Activated CD4-positive, alpha-beta memory T cell treated with anti-CD3 and anti-CD28 coated beads, Interleukin-2, amount 10 ng/mL, durations not matched to agents 7 days and 5 days (primary cell): ENCODE data around the gene GAL3ST1. TPM values are rescaled to one million over a fixed set of nuclear protein-coding genes. Genes with fewer than 3 reads are reported as not detected.

Source experiments
- CTCF ChIA-PET: fragments of 350-600 bp; sonication (Branson Sonifier 250); formaldehyde crosslinking; loops from one replicate; lab custom pipeline; 2021; ENCODE audit warnings: antibody characterized with exemption, inconsistent platforms; lab: Charles Lee
- POLR2A ChIA-PET: fragments of 350-600 bp; sonication (Branson Sonifier 250); formaldehyde crosslinking; loops from one replicate; lab custom pipeline; 2021; ENCODE audit warnings: antibody characterized with exemption; lab: Charles Lee
- DNase-seq: peaks from one replicate; pipeline ENCODE4 v3.0.0-alpha.2; 2020
- H3K27ac Mint-ChIP-seq: one replicate; pipeline ENCODE4 v1.8.0; 2021; ENCODE audit warnings: mild to moderate bottlenecking, mixed read lengths
- H3K27me3 Mint-ChIP-seq: one replicate; pipeline ENCODE4 v1.8.0; 2021; ENCODE audit warnings: mixed read lengths
- H3K36me3 Mint-ChIP-seq: one replicate; pipeline ENCODE4 v1.8.0; 2021; ENCODE audit warnings: low read depth, mixed read lengths
- H3K4me1 Mint-ChIP-seq: one replicate; pipeline ENCODE4 v1.8.0; 2021; ENCODE audit warnings: mixed read lengths
- H3K4me3 Mint-ChIP-seq: one replicate; pipeline ENCODE4 v1.8.0; 2021; ENCODE audit warnings: mild to moderate bottlenecking, mixed read lengths
- H3K9me3 Mint-ChIP-seq: one replicate; pipeline ENCODE4 v1.8.0; 2021; ENCODE audit warnings: mixed read lengths
- total RNA-seq, 2 experiments: library from RNA; stranded (reverse); gene quantifications; one replicate each; pipeline ENCODE4 v1.2.3, GENCODE V29; 2021

The GAL3ST1 gene
- total RNA-seq, 2 experiments from 2014 or later = not detected

DNA sequence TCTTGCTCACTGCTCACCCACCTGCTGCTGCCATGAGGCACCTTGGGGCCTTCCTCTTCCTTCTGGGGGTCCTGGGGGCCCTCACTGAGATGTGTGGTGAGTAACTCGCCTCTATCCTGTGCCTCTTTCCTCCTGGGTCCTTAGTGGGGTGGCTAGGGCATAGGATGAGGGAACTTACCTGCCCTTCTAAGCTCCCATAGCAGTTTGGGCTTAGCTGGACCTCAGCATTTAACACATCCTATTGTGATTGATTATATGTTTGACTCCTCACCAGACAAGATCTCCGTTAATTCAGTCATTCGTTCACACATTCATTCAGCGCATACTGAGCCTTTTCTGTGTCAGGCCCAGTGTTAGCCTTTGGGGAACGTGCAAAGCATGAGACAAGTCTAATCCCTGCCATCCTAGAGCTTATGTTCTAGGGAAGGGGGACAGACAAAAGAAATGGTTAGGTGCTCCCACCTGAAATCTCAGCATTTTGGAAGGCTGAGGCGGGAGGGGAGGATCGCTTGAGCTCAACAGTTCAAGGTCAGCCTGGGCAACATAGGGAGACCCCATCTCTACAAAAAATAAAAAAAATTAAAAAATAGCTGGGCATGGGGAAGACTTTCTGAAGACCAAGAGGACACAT, 33.0 kb upstream of the GAL3ST1 start:
- Mint-ChIP-seq H3K27me3 (no peaks in the 10 kb centered on the region), H3K4me3 (peak overlapping the region; percentile 74), H3K4me1 (peaks cover 51% of the 10 kb centered on the region), H3K36me3 (no peaks in the 10 kb centered on the region), H3K9me3 (no peaks in the 10 kb centered on the region), H3K27ac (peak overlapping the region; percentile 62)
- ChIA-PET POLR2A (interaction anchor here (0.6 to 3.0 kb wide), 5 partner anchors 10 to 28 kb away, joined by 3 to 13 read pairs (median 4); partner anchors contain the start of genes PES1 and SLC35E4), CTCF (interaction anchor here (0.7 to 6.8 kb wide), 6 partner anchors 10 to 42 kb away, joined by 3 to 54 read pairs (median 8); partner anchors contain the start of gene PES1)
- no peak for DNase-seq

DNA sequence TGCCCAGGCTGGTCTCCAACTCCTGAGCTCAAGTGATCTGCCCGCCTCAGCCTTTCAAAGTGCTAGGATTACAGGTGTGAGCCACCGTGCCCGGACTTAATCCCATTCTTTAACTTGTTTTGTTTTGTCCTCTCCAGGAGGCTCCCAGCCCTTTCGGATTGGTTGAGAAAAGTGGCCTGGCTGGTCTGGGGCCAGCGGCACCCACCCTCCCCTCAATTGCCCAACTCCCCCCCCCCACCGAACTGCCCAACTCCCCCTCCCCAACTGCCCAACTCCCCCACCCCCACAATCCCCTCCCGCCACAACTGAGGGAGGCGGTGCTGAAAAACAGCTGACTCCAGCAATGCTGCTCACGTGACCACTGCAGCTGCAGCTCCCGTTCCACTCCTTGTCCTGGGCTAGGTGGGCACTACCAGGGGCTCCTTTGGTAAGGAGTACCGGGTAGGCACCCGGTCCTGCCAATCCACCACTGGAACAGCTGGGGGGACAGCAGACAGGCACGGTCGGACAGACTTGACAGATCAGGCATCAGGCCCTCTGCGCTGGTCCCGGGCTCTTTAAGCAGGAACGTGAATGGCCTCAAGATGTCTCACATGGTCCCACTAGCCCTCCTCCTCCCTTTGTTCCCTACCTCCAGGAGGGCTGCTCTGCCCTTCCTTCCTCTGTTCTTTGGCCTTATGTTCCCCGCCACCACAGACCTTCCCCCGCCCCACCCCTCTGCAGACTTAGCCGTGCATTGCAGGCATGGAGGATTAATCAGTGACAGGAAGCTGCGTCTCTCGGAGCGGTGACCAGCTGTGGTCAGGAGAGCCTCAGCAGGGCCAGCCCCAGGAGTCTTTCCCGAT, 32.2 kb upstream of the GAL3ST1 start, which contains the start of gene TCN2:
TCN2 (plus strand) TSS at position 720 of the 845 bp plus-strand sequence. CDS start 158 bp downstream, outside the sequence.
- Mint-ChIP-seq H3K4me1 (peaks cover 52% of the 10 kb centered on the region), H3K4me3 (peak within 1 kb of the TSS; percentile 74), H3K36me3 (no peaks in the 10 kb centered on the region), H3K9me3 (no peaks in the 10 kb centered on the region), H3K27ac (peak within 1 kb of the TSS; percentile 62), H3K27me3 (peaks cover 1% of the 10 kb centered on the region)
- ChIA-PET CTCF (interaction anchor here (0.7 to 6.8 kb wide), 13 partner anchors 9 to 371 kb away, joined by 3 to 54 read pairs (median 3); partner anchors contain the start of gene PES1), POLR2A (interaction anchor here (0.6 to 3.0 kb wide), 6 partner anchors 10 to 148 kb away, joined by 3 to 13 read pairs (median 4); partner anchors contain the start of genes PES1 and SLC35E4)
- peak; percentile 65 for DNase-seq

DNA sequence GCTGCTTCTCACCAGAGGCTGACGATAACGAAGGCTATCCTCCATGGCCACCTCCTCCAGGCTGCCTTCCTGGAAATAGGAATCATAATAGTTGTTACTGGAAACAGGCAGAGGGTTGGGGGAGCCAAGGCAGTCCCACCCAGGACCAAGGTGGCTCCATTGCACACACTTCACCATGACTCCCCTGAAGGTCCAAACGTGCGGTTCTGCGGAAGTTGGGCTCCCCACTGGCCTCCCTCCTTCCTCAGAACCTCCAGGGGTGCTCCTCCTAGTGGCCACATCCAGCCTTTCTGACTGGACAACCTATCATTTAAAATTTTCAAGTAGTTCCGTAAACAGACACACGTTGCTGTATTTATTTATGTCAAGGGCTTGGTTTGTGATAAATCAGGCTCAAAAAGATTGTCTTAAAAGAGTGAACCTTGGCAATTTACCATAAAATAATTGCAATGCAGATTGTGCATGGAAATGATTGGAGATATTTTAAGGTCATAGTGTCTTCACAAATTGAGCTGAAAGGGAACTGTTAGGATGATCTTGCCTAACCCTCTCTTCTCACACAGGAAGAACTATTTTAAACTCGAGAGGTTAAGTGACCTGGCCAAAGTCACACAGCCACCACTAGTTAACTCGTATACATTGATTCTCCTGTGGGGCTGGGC, 31.1 kb upstream of the GAL3ST1 start:
- CTCF ChIA-PET = interaction anchor here (0.8 to 6.8 kb wide), 10 partner anchors 8 to 372 kb away, joined by 3 to 54 read pairs (median 4); partner anchors contain the start of gene PES1
- Mint-ChIP-seq H3K9me3 (no peaks in the 10 kb centered on the region), H3K27me3 (peaks cover 5% of the 10 kb centered on the region), H3K27ac (peak overlapping the region; percentile 1), H3K4me1 (peaks cover 52% of the 10 kb centered on the region), H3K4me3 (no peak overlapping the region), H3K36me3 (no peaks in the 10 kb centered on the region)
- POLR2A ChIA-PET = interaction anchor here (1.4 to 3.0 kb wide), 3 partner anchors 14 to 149 kb away, joined by 3 to 13 read pairs (median 11); partner anchors contain the start of genes PES1 and SLC35E4
- peak; percentile 63 for DNase-seq

DNA sequence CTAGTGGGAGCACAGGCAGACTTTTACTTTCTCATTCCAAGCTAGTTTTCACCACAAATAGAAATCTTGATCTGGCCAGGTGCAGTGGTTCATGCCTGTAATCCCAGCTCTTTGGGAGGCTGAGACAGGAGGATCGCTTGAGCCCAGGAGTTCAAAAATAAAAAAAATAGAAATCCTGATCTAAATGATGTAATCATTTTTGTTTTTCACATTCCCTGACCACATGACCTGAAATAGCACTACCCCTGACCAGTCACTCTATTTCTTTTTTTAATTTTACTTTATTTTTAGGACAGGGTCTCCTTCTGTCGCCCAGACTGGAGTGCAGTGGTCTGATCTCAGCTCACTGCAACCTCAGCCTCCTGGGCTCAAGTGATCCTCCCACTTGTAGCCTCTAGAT, 30.3 kb upstream of the GAL3ST1 start:
- Mint-ChIP-seq H3K4me3 (no peak overlapping the region), H3K27ac (no peak overlapping the region), H3K36me3 (no peaks in the 10 kb centered on the region), H3K9me3 (no peaks in the 10 kb centered on the region), H3K27me3 (peaks cover 5% of the 10 kb centered on the region), H3K4me1 (peaks cover 44% of the 10 kb centered on the region)
- ChIA-PET POLR2A (interaction anchor here (1.0 kb wide), 1 partner anchor 13 kb away, joined by 3 read pairs; no protein-coding TSS in a partner anchor), CTCF (interaction anchor here (6.8 kb wide), 1 partner anchor 13 kb away, joined by 54 read pairs; the partner anchor contains the start of gene PES1)
- DNase-seq = no peak

DNA sequence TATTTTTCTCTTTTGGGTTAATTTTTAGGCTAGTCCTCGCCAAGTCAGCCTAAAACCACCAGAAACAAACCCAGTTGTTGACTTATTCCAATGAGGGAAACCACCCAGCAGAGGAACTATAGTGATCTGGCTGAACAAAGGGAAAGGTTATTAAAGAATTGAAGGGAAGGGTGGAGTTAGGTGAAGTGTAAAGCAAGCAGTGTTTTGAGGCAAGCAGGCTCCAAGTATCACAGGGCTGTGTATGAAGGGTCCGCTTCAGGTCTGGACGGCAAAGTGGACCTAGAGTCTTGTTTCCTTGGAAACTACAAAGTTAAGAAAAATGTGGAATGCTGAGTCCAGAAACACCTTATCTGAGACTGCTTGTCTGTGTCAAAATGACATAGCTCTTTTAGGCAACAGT, 29.3 kb upstream of the GAL3ST1 start:
- Mint-ChIP-seq H3K9me3 (no peaks in the 10 kb centered on the region), H3K4me3 (no peak overlapping the region), H3K27ac (no peak overlapping the region), H3K27me3 (peaks cover 5% of the 10 kb centered on the region), H3K4me1 (peaks cover 35% of the 10 kb centered on the region), H3K36me3 (no peaks in the 10 kb centered on the region)
- ChIA-PET POLR2A (interaction anchor here (1.0 kb wide), 1 partner anchor 12 kb away, joined by 3 read pairs; no protein-coding TSS in a partner anchor), CTCF (interaction anchor here (6.8 kb wide), 1 partner anchor 12 kb away, joined by 54 read pairs; the partner anchor contains the start of gene PES1)
- DNase-seq = no peak

DNA sequence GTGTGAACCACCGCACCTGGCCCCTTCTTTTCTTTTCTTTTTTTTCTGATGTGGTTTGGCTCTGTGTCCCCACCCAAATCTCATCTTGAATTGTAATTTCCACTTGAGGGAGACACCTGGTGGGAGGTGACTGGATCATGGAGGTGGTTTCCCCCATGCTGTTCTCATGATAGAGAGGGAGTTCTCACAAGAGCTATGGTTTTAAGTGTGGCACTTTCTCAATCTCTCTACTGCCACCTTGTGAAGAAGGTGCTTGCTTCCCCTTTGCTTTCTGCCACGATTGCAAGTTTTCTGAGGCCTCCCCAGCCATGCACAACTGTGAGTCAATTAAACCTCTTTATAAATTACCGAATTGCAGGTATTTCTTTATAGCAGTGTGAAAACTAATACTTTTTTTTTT, 27.6 kb upstream of the GAL3ST1 start:
- peaks cover 8% of the 10 kb centered on the region for H3K27me3 Mint-ChIP-seq
- CTCF ChIA-PET = interaction anchor here (0.6 to 2.9 kb wide), 11 partner anchors 8 to 637 kb away, joined by 3 to 12 read pairs (median 4); partner anchors contain the start of gene PES1
- no peak overlapping the region for H3K27ac Mint-ChIP-seq
- no peaks in the 10 kb centered on the region for H3K9me3 Mint-ChIP-seq
- no peaks in the 10 kb centered on the region for H3K36me3 Mint-ChIP-seq
- H3K4me1 Mint-ChIP-seq = peaks cover 17% of the 10 kb centered on the region
- POLR2A ChIA-PET = no interaction called here
- no peak overlapping the region for H3K4me3 Mint-ChIP-seq
- peak; percentile 24 for DNase-seq

DNA sequence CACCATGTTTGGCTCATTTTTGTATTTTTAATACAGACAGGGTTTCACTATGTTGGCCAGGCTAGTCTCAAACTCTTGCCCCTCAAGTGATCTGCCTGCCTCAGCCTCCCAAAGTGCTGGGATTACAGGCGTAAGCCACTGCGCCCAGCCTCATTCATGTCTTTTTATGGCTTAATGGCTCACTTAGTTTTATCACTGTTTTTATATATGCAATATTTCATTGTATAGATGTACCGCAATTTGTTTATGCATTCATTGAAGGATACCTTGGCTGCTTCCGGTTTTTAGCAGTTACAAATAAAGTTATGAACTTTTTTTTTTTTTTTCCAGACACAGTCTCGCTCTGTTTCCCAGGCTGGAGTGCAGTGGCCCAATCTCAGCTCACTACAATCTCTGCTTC, 27.0 kb upstream of the GAL3ST1 start:
- Mint-ChIP-seq H3K36me3 (no peaks in the 10 kb centered on the region), H3K4me1 (peaks cover 13% of the 10 kb centered on the region), H3K9me3 (no peaks in the 10 kb centered on the region), H3K27me3 (peaks cover 8% of the 10 kb centered on the region), H3K27ac (no peak overlapping the region), H3K4me3 (no peak overlapping the region)
- no peak for DNase-seq
- CTCF ChIA-PET = interaction anchor here (0.6 to 2.9 kb wide), 9 partner anchors 8 to 637 kb away, joined by 3 to 12 read pairs (median 5); partner anchors contain the start of gene PES1
- POLR2A ChIA-PET = interaction anchor here (1.0 kb wide), 1 partner anchor 9 kb away, joined by 3 read pairs; no protein-coding TSS in a partner anchor

DNA sequence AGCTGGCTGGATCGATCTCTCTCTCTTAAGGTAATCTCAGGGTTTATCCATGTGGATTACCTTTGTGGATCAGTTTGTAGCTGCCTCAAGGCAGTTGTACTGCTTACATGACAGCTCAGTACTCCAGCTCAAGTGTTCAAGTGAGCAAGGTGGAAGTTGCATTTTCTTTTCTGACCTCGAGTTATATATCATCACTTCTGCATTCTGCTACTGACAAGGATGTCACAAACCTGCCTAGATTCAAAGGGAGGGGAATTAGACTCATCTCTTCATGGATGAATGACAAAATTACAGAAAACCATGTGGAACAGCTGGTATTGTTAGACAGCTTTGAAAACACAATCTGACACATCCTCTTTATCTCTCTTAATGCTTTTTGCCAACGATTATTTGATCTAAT, 26.5 kb upstream of the GAL3ST1 start:
- Mint-ChIP-seq H3K4me3 (no peak overlapping the region), H3K27ac (no peak overlapping the region), H3K36me3 (no peaks in the 10 kb centered on the region), H3K27me3 (peaks cover 8% of the 10 kb centered on the region), H3K4me1 (peaks cover 8% of the 10 kb centered on the region), H3K9me3 (no peaks in the 10 kb centered on the region)
- POLR2A ChIA-PET = interaction anchor here (0.6 to 1.0 kb wide), 2 partner anchors 8 to 311 kb away, joined by 3 read pairs; no protein-coding TSS in a partner anchor
- CTCF ChIA-PET = interaction anchor here (0.6 to 2.9 kb wide), 7 partner anchors 9 to 1071 kb away, joined by 3 to 12 read pairs (median 5); partner anchors contain the start of gene PES1
- DNase-seq = no peak

DNA sequence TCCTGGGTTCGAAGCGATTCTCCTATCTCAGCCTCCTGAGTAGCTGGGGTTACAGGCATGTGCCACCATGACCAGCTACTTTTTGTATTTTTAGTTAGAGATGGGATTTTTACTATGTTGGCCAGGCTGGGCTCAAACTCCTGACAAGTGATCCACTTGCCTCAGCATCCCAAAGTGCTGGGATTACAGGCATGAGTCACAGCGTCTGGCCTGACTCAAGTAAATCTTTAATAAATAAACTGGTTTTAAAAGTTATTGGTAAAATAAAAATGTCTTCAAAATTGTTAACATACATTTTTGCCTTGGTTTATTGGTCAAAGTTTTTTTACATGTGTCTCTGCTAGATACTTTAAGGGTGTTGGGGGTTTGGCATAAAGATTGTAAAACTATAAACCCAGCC, 24.5 kb upstream of the GAL3ST1 start:
- no peaks in the 10 kb centered on the region for H3K9me3 Mint-ChIP-seq
- POLR2A ChIA-PET = no interaction called here
- H3K4me1 Mint-ChIP-seq = peaks cover 2% of the 10 kb centered on the region
- no peak overlapping the region for H3K27ac Mint-ChIP-seq
- DNase-seq = no peak
- peaks cover 12% of the 10 kb centered on the region for H3K27me3 Mint-ChIP-seq
- H3K36me3 Mint-ChIP-seq = no peaks in the 10 kb centered on the region
- CTCF ChIA-PET = no interaction called here
- no peak overlapping the region for H3K4me3 Mint-ChIP-seq

DNA sequence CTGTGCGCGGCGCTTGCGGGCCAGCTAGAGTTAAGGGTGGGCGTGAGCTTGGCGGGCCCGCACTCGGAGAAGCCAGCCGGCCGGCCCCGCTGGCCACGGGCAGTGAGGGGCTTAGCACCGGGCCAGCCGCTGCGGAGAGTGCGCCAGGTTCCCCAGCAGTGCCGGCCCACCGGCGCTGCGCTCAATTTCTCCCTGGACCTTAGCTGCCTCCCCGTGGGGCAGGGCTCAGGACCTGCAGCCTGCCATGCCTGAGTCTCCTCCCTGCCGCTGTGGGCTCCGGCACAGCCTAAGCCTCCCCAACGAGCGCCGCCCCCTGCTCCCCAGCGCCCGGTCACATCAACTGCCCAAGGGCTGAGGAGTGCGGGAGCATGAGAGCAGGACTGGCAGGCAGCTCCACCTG, 22.4 kb upstream of the GAL3ST1 start:
- no peaks in the 10 kb centered on the region for H3K9me3 Mint-ChIP-seq
- H3K4me1 Mint-ChIP-seq = peaks cover 1% of the 10 kb centered on the region
- ChIA-PET POLR2A (no interaction called here), CTCF (interaction anchor here (1.7 kb wide), 1 partner anchor 10 kb away, joined by 11 read pairs; the partner anchor contains the start of gene TCN2)
- H3K27ac Mint-ChIP-seq = no peak overlapping the region
- H3K36me3 Mint-ChIP-seq = no peaks in the 10 kb centered on the region
- DNase-seq = no peak
- peaks cover 17% of the 10 kb centered on the region for H3K27me3 Mint-ChIP-seq
- no peak overlapping the region for H3K4me3 Mint-ChIP-seq

DNA sequence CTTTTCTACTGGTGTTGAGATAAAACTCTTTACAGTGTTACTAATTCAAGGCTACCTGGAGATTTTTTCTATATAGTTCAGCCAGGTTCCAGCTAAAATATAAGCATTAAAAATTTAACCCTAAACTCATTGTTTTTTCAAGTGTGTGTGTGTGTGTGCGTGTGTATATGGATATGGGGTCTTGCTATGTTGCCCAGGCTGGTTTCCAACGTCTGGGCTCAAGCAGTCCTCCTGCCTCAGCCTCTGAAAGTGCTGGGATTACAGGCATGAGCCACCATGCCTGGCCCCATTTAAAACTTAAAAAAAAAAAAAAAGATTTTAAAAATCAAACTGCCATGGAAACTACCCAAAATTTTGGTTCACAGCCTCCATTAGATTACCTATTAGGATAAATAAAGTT, 21.7 kb upstream of the GAL3ST1 start:
- peaks cover 1% of the 10 kb centered on the region for H3K4me1 Mint-ChIP-seq
- ChIA-PET POLR2A (no interaction called here), CTCF (interaction anchor here (9.2 kb wide), 1 partner anchor 11 kb away, joined by 54 read pairs; the partner anchor contains the start of gene TCN2)
- no peaks in the 10 kb centered on the region for H3K9me3 Mint-ChIP-seq
- DNase-seq = no peak
- no peaks in the 10 kb centered on the region for H3K36me3 Mint-ChIP-seq
- no peak overlapping the region for H3K4me3 Mint-ChIP-seq
- no peak overlapping the region for H3K27ac Mint-ChIP-seq
- peaks cover 17% of the 10 kb centered on the region for H3K27me3 Mint-ChIP-seq
